ENCODE data around the gene FIBIN. TPM values are rescaled to one million over a fixed set of nuclear protein-coding genes. Genes with fewer than 3 reads are reported as not detected.
"Not testable (repeated sequence)": the region's sequence is repeated elsewhere in the genome, so short reads cannot be mapped to it uniquely, and the experiment has no call there.

Gene FIBIN
- total RNA-seq, 1 experiment from 2014 or later: not detected

DNA sequence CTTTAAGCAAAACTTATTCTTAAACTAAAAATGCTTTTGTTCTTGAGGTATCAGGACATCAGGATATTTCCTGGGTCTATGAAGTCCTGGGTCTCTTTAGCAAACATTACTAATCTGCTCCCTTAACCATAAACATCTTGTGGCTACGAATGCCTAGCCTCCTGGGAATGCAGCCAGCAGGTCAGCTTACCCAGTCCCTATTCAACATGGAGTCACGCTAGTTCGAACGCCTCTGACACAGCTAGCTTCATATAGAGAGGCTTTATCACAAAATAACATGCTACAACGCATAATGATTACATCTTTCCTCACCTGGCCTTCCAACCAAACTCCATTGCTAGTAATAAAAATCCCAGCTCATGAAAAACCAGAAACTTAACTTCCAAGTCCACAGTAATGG is 17.5 kb upstream of the FIBIN start:
- peak; percentile 62 for DNase-seq (ENCODE audit: low read depth)

DNA sequence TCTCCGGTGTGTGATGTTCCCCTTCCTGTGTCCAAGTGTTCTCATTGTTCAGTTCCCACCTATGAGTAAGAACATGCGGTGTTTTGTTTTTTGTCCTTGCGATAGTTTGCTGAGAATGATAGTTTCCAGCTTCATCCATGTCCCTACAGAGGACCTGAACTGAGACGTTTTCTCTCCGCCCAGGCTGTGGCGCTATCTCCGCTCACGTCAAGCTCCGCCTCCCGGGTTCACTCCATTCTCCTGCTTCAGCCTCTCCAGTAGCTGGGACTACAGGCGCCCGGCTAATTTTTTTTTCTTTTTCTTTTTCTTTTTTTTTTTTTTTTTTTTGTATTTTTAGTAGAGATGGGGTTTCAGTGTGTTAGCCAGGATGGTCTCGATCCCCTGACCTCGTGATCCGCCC is 16.7 kb upstream of the FIBIN start:
- DNase-seq (ENCODE audit: low read depth): not testable (repeated sequence)

DNA sequence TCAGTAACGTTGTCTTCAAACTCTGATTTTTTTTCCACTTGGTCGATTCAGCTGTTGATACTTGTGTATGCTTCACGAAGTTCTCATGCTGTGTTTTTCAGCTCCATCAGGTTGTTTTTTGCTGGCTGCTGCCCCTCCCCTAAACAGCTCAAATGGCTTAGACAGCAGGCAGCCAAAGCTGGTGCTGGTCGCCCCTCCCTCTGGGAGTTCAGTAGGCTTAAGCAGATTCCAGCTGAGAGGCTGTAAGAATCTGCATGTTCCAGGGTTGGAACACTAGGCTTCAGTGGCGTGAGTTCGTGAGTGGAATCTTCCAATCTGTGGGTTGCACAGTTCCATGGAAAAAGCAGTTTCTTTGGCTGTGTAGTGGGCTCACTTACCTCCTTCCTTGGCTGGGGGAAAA is 10.3 kb upstream of the FIBIN start:
- no peak for DNase-seq (ENCODE audit: low read depth)

DNA sequence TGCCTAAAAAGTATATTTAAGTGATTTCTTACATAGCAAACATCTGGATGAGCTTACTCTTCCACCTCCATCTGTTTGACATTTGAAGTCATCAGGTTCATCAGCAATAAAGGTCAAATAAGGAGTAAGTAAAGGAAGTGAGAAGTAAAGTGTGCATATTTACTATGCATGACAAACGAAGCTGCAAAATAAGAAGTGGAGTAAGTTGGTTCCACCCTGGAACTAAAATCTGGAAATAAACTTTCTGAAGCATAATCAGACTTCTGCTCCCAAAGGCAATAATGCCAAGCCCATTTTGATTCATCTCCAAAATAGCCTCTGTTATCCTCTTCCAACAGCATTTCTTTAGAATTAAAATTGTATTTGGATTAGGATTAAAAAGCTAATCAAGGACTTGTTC is 8.4 kb upstream of the FIBIN start:
- no peak for DNase-seq (ENCODE audit: low read depth)

DNA sequence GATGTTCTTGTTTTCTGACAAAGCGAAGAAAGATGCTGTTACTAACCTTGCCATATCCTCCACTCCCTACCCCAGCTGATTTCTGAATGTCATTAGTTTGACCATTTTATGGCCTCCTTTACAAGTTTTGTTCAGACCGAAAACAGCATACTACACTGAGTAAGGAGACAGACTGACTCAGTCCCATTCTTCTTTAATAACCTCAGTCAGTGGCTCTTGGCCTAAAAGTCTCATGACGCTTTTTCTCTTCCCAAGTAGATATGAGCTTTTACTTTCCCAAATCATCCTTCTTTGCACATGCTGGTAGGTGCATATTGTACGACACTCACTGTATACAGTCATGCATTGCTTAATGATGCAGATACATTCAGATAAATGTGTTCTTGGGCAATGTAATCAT is 8.0 kb upstream of the FIBIN start:
- DNase-seq (ENCODE audit: low read depth): no peak

DNA sequence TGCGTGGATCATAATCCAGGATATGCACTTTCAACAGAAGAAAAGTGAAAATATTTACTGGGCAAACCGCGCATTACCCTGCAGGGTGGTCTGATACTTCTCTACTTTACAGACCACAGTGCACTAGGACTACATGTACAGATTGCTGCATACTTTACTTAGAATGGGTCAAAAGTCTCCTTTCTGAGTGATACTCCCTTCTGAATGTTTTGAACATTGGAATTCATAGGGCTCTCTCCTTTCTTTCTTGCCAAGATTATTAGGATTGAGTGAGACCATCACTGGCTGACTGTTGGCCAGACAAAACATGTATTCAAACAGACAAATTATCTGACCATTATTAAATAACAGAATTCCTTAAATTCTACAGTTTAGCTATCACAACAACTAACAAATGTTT is 6.6 kb upstream of the FIBIN start:
- no peak for DNase-seq (ENCODE audit: low read depth)

DNA sequence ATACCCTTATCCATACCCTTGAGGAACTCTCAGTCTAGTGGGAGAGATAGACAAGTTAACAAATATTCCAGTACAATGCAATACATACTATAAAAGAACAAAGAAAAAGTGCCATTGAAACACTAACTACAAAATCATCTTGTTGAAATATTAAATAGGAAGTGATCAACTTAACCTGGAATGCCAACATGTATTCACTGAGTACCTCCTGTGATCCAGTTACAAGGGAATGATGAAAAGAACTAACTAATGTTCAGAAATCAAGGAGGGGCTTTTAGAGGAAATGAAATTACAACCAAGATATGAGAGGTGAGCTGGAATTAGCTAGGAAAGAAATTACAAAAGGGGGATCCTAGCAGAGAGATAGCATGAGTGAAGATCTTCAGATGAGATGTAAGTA is 6.2 kb upstream of the FIBIN start:
- no peak for DNase-seq (ENCODE audit: low read depth)

DNA sequence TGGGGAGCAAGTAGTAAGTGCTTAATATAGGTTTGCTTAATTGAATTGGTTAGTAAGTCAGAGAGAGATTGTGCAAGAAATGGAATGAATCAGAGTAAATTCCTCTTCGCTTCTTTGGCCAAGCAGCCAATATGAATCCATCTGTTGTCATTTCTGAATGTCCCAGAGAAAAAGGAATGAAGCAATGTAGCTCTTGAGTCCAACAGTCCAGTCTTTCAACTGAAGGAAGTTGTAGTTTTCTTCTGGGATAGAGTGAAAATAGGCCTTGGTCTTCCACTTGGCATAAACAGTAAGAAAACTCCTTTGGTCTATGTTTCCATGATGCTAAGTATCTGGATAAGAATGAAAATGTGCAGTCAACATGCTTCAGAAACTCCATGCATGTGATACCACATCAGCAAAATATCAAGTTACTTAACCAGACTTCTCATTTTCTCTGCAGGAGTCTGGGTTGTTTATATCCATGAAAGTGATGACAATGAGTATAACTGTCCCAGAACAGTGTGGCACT is 1.8 kb upstream of the FIBIN start:
- peak; percentile 47 for DNase-seq (ENCODE audit: low read depth)

DNA sequence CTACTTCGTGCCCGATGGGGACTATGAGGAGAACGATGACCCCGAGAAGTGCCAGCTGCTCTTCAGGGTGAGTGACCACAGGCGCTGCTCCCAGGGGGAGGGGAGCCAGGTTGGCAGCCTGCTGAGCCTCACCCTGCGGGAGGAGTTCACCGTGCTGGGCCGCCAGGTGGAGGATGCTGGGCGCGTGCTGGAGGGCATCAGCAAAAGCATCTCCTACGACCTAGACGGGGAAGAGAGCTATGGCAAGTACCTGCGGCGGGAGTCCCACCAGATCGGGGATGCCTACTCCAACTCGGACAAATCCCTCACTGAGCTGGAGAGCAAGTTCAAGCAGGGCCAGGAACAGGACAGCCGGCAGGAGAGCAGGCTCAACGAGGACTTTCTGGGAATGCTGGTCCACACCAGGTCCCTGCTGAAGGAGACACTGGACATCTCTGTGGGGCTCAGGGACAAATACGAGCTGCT is 751 bp downstream of the FIBIN start:
- DNase-seq (ENCODE audit: low read depth): no peak

DNA sequence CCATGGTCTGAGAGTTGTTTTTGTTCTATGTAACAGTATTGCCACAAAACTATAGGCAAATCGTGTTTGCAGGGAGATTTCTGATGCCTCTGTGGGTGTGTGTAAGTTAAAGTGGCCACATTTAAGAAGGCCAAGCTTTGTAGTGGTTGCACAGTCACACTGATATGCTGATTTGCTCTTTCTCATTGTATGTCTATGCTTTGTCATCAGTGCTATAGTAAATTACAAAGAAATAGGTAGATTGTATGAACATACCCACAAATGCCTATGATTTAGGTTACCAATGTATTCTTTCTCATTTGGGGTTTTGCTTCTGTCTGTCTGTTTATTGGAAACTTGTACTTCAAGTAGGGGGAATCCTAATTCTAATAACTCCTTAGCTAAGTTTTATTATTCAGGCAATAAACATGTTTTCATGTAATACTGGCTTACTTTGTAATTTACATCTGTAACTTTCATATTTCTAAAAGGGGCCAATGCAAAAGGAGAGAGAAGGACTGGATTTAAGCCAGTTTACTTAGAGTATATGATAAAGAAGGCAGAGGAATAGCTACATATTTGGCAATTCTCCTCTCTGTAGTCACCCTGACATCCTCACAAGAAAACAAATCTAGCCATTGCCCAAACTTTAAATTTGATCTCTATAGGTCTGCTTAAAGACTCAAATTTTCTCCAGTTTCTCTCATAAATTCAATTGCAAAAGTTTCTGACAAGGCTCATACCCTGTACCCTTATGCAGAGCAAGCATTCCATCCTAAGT is 2.0 kb downstream of the FIBIN start:
- DNase-seq (ENCODE audit: low read depth): no peak

DNA sequence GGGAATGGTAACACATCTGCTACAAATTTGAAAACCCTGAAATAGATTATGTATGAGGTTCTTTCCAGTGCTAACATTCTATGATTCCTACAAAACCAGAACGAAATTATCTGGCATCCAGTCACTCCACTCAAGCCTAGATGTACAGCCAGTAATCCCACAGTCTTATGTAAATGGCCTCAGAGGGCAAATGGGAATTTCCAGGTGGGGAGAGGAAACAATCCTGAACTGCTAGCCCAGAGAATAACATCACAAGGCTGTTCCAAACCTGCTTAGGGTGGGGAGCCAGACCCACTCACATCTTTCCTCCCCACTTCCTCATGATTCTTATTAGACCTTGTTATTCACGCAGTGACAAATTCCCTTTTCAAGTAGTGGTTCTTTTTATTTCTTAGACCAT is 3.5 kb downstream of the FIBIN start:
- no peak for DNase-seq (ENCODE audit: low read depth)

DNA sequence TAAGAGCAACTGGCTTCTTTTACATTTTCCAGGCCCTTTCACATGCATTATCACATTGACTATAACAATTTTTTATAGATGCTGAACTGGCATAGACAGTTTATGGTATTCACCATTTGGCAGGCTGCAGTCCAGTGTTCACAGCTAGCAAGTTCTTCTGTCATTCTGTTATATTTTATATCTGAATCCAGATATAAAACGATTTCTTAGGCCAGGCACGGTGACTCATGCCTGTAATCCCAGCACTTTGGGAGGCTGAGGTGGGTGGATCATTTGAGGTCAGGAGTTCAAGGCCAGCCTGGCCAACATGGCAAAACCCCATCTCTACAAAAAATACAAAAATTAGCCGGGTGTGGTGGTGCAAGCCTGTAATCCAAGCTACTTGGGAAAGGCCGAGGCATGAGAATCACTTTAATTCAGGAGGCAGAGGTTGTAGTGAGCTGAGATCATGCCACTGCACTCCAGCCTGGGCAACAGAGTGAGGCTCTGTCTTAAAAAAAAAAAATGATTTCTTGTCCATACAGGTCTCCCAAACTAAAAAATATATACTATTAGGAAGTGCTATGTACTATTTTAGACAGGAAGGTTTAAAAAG is 7.3 kb downstream of the FIBIN start:
- DNase-seq (ENCODE audit: low read depth): not testable (repeated sequence)

DNA sequence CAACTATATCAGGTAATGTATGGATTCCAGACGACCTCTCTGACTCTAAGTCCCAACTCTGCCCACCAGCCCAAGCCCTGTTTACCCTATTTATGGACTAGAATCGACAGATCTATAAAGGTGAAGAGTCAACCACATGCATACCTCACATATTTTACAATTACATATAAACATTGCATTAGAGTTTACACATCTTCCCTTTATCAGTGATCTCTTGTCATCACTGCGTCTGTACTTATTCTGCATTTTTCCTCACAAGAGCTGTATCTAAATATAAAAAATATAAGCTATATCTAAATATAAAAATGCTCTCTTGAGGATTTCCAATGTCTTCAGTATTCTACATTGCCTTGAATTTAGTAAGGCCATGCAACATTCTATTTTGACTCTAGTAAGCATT is 8.5 kb downstream of the FIBIN start:
- no peak for DNase-seq (ENCODE audit: low read depth)

DNA sequence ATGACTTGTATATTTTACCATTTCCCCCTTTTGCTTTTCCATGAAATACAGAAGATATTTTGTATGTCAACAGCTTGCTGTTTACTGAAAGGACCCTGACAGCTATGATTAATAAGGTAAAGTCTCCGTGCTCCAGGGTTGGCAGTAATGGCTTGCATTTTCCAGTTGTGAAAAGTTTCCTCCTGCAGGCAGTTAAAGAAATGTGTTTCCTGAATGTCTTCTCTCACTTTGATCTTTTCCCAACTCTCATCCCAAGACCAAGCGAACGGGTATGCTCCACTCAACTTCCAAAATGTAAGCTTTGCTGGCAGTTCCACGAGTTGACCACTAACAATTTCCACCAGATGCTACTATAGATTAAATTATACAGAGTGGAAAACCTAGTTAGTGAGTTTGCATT is 8.9 kb downstream of the FIBIN start:
- no peak for DNase-seq (ENCODE audit: low read depth)

DNA sequence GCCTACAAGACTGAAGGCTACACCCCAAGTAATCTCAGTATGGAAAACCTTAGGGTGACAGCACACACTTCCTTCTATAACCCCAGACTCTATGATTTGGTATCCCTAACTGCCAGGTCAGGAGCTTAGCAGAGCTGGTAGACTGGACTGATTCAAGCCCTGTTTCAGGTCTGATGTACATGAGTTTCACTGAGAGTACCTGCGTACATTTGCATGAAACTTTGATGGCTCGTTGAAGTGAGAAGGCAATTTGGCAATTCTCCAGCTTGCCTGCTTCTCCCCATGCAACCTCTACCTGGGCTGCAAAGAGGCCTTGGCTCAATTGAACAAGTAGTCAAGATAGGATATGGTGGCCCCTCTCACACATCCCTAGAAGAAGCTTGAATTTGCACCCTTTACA is 10.2 kb downstream of the FIBIN start:
- DNase-seq (ENCODE audit: low read depth): no peak

DNA sequence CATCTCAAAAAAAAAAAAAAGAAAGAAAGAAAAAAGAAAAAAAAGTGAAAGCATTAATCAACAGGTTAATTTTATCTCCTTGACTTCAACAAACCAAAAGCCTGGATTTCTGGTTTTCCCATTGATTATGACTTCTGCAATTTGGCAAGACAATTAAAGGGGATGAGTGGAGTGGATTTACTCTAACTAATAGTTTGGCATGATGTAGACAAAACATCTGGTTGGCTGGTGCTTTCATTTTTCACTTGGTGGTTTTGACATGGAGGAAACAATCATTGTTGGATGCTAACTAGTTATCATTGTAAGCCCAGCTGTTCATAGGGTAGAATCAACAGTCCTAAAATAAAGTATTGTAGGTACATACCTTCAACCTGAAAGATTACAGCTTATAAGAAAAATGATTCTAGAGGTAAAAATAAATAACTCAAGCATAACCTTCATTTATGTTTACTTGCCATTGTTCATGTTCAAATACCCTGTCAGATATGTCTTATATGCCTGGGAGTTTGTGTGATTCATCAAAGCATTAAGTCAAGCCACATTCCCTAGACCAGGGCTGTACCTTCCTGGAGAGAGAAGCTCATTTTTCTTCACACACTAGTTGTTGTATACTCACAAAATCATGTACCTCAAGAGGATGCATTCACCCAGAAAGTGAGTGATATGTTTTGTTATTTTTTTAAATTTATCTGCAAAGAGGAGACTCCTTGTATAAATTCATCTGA is 15.1 kb downstream of the FIBIN start:
- DNase-seq (ENCODE audit: low read depth): no peak

DNA sequence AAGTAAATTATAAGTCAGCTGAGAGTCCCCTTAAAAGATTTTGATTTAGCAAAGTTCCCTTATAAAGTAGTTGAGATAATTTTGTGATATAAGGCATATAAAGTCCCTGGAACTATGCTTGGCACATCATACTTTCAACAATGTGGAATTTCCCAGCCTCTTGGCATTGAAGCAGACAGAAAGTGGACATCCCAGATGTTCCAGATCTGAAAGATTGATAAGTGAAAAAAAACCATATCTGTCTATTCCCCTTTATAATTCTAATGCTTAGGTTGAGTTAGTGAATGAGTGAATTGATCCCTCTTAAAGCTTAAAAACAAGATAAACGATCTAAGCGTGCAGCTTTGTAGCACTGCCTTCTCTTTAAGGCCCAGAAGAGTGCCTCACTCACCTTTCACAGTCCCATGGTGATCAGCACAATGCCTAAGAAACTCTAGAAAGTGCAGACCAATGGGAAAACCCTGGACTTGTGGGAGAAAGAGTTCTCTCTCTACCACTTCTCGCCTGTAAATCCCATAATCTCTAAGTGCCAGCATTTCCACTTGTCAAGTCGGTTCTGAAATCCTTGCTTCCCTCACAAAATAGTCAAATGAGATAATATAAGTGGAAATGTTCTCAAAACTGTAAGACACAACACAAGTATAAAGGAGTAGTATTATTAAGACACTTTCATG is 17.8 kb downstream of the FIBIN start:
- no peak for DNase-seq (ENCODE audit: low read depth)

DNA sequence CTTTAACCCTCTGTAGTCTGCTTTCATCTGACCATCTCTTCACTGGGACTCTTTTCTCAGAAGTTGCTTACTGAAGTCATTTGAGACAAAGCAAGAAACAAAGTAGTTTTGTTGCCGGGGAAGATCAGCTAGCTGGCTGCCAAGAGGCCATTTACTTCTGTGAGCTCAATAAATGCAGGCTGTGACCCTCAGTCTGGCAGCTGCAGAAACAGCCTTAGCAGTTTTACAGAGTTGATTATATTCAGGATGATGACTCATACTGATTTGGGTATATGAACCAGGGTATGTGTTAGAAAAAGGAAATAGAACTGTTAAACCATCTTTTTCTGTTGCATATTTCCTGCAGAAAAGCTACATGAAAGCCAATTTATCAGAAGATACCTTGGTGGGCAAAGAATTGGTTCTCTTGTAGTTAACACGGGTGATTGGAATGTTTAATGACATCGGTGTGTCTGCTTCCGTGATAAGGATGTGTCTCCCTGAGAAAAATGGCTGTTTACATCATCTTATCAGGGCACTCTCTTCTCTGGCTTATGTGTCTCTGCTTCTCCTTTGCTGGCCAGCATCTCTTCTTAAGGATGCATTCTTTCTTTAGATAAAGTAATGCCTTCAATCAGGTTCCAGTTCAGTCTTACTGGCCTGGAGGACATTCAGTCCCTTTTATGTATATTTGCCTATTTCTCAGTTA is 18.5 kb downstream of the FIBIN start:
- peak; percentile 39 for DNase-seq (ENCODE audit: low read depth)

DNA sequence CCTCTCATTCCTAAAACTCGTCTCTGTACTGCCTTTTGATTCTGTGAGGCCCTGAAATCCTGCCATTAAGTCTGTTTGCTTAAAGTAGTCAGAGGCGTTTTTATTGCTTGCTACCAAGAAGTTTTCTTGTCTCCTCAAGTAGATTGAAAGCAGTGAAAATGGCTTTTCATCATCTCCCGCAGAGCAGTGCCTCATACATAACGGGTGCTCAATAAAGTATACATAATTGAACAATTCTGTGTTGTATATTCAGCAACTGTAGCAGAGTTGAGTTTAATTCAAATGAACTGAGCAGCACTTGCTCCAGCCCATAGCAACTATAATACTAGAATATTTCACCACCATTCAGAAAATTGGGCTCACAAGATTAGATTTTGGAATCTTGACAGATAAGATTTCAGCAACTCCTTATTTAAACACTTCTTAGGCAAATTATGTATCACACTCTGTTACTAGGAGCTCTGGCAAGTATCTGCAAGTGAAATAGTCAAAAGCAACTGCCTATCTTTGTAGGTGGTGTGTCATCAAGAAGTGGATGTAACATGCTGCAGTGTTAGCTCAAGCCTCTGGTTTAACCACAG is 20.0 kb downstream of the FIBIN start:
- no peak for DNase-seq (ENCODE audit: low read depth)

DNA sequence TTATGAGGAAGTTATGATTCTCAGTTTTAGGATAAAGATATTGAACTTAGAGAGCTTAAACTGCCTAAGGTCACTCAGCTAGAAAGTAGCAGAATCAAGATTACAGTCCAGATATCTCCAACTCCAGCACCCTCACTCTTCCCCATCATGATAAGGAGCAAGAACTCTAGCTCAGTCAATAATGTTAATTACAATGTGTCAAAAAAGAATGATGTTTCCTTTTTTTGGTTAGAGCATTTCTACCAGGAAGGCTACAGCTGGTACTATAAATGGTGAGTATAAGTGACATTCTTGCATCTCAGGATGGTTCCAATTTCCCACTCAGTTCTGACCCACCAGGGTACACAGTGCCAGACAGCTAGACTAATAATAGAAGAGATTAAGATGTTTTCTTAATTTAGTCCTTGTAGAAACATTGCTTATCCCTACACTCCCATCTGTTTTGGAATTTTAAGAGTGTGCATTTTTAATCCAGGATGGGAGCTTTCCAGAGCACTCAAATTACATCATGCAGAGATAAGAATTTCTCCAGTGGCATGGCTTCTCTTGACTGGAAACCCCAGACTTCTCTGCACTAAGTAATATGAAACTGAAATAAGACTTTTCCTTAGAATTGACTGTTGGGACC is 25.1 kb downstream of the FIBIN start:
- no peak for DNase-seq (ENCODE audit: low read depth)
